ENCODE results near the gene FRMD4B. TPM values are rescaled to one million over a fixed set of nuclear protein-coding genes. Genes with fewer than 3 reads are reported as not detected.

Gene FRMD4B
- total and polyA plus RNA-seq, 2 donors (not counting 3 experiments of a cell fraction or from before 2014, with no cell fraction given) = 66.4 to 89.7 TPM

DNA sequence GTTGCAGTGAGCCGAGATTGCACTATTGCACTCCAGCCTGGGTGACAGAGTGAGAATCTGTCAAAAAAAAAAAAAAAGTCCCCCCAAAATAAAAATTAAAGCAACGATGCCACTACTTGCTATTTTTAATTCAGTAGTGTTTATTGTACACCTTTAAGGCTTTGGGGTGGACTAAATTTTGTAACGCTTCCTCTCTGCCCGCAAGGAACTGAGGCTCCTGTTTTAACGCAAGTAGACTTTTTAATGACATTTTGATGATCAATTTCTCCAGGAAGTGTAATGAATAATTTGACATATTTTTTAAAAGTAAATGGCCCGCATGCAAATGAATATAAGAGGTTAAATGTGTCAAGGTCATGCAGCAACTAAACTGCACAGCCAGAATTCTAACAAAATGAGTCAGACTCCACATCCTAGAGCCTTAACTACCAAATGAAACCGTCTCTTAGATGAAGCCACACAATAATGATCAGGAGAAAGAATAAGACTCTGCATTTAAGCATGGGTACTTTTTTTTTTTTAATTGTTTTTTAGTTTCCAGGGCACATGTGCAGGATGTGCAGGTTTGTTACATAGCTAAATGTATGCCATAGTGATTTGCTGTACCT, 166.7 kb downstream of the FRMD4B start:
- Histone ChIP-seq H4K20me1 (replicated peaks; ENCODE audit: control insufficient read depth, extremely low read depth, insufficient read depth, low read length) (no peaks in the 10 kb centered on the region), H3K79me2 (ENCODE audit: control insufficient read depth, insufficient read depth, low read length) (no peaks in the 10 kb centered on the region), H3K9ac (replicated peaks; ENCODE audit: extremely low read depth, insufficient read depth, low read length) (no peak overlapping the region), H3K4me1 (ENCODE audit: control insufficient read depth, extremely low read depth, insufficient read depth, low read length) (peaks cover 17% of the 10 kb centered on the region), H3K4me3 (replicated peaks in 1 of 3; ENCODE audit: insufficient read depth in 1 of 3, low read depth in 1 of 3, low read length in 3 of 3) (no peak overlapping the region), H3K36me3 (ENCODE audit: control insufficient read depth in 2 of 2, extremely low read depth in 1 of 2, insufficient read depth in 2 of 2, low read length in 2 of 2) (peaks cover 13% of the 10 kb centered on the region in 2 experiments), H3K4me2 (ENCODE audit: insufficient read depth, low read length) (no peak overlapping the region), H3K27ac (ENCODE audit: insufficient read depth, low read depth, low read length) (no peak overlapping the region), H2AFZ (ENCODE audit: low read depth, low read length) (no peak overlapping the region), H3K9me3 (replicated peaks; ENCODE audit: control insufficient read depth, insufficient read depth, low read length) (no peaks in the 10 kb centered on the region), H3K27me3 (ENCODE audit: control insufficient read depth in 2 of 2, insufficient read depth in 2 of 2, low read length in 2 of 2) (no peaks in the 10 kb centered on the region), H3K9me1 (replicated peaks; ENCODE audit: control insufficient read depth, extremely low read depth, insufficient read depth, low read length) (no peaks in the 10 kb centered on the region)
- TF ChIP-seq, protein P1, sequence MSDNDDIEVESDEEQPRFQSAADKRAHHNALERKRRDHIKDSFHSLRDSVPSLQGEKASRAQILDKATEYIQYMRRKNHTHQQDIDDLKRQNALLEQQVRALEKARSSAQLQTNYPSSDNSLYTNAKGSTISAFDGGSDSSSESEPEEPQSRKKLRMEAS (IDR thresholded peaks at IDR 0.05; ENCODE audit: insufficient read depth, insufficient read length) = no peak
- TF ChIP-seq JUN (IDR thresholded peaks at IDR 0.05; ENCODE audit: borderline replicate concordance, insufficient read depth, insufficient read length, low read depth) = peak; percentile 44
- DNase-seq (ENCODE audit: low read depth, low spot score) (peak; percentile 45), FAIRE-seq (peak; percentile 55)
- CTCF ChIA-PET = interaction anchor here (1.3 to 1.5 kb wide), 3 partner anchors 18 to 87 kb away, joined by 4 to 6 read pairs (median 5); no protein-coding TSS in a partner anchor
- dilution Hi-C loops (cut with MboI; ENCODE audit: extremely low pct_ligation_motif_present, low sequenced_read_pairs) = no loop called here
- intact Hi-C loops (cut with micrococcal nuclease) = no loop called here
- POLR2A ChIA-PET = no interaction called here
- BruUV-seq (replicated peaks) = no TSS peak

DNA sequence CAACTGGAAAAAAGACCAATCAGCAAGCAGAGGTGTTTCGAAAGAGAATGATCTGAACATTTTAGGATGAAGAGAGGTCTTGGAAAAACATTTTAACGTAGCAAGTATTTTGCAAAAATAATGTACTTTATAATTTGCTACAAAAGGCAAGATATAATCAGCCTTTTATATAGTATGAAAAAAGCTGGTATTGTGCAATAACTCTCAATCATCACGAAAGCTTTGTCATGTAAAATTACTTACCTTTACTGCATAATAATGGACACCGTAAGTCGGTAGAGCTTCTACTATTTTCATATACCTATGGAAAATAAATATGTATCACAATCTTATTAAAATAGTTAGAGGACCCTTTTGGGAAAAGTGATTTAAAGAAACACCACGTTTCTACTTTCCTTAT, 167.8 kb downstream of the FRMD4B start:
- Histone ChIP-seq H2AFZ (ENCODE audit: low read depth, low read length) (no peak overlapping the region), H3K4me3 (replicated peaks in 1 of 3; ENCODE audit: insufficient read depth in 1 of 3, low read depth in 1 of 3, low read length in 3 of 3) (no peak overlapping the region), H3K9ac (replicated peaks; ENCODE audit: extremely low read depth, insufficient read depth, low read length) (no peak overlapping the region), H3K79me2 (ENCODE audit: control insufficient read depth, insufficient read depth, low read length) (no peaks in the 10 kb centered on the region), H3K9me1 (replicated peaks; ENCODE audit: control insufficient read depth, extremely low read depth, insufficient read depth, low read length) (no peaks in the 10 kb centered on the region), H3K9me3 (replicated peaks; ENCODE audit: control insufficient read depth, insufficient read depth, low read length) (no peaks in the 10 kb centered on the region), H3K27me3 (ENCODE audit: control insufficient read depth in 2 of 2, insufficient read depth in 2 of 2, low read length in 2 of 2) (no peaks in the 10 kb centered on the region), H4K20me1 (replicated peaks; ENCODE audit: control insufficient read depth, extremely low read depth, insufficient read depth, low read length) (no peaks in the 10 kb centered on the region), H3K4me2 (ENCODE audit: insufficient read depth, low read length) (no peak overlapping the region), H3K27ac (ENCODE audit: insufficient read depth, low read depth, low read length) (no peak overlapping the region), H3K4me1 (ENCODE audit: control insufficient read depth, extremely low read depth, insufficient read depth, low read length) (peaks cover 28% of the 10 kb centered on the region), H3K36me3 (ENCODE audit: control insufficient read depth in 2 of 2, extremely low read depth in 1 of 2, insufficient read depth in 2 of 2, low read length in 2 of 2) (peaks cover 11 to 13% of the 10 kb centered on the region in 2 experiments)
- CTCF ChIA-PET = interaction anchor here (1.3 to 1.9 kb wide), 6 partner anchors 12 to 88 kb away, joined by 4 to 6 read pairs (median 4); no protein-coding TSS in a partner anchor
- FAIRE-seq = no peak
- TF ChIP-seq, protein P2, sequence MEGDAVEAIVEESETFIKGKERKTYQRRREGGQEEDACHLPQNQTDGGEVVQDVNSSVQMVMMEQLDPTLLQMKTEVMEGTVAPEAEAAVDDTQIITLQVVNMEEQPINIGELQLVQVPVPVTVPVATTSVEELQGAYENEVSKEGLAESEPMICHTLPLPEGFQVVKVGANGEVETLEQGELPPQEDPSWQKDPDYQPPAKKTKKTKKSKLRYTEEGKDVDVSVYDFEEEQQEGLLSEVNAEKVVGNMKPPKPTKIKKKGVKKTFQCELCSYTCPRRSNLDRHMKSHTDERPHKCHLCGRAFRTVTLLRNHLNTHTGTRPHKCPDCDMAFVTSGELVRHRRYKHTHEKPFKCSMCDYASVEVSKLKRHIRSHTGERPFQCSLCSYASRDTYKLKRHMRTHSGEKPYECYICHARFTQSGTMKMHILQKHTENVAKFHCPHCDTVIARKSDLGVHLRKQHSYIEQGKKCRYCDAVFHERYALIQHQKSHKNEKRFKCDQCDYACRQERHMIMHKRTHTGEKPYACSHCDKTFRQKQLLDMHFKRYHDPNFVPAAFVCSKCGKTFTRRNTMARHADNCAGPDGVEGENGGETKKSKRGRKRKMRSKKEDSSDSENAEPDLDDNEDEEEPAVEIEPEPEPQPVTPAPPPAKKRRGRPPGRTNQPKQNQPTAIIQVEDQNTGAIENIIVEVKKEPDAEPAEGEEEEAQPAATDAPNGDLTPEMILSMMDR (IDR thresholded peaks at IDR 0.05; ENCODE audit: extremely low read depth in 1 of 2, insufficient read depth in 1 of 2, low read depth in 1 of 2, low read length in 2 of 2) = no peak
- no peak for TF ChIP-seq MYC (IDR thresholded peaks at IDR 0.05; ENCODE audit: low read depth, low read length)
- no peak for TF ChIP-seq POLR2A (IDR thresholded peaks at IDR 0.05; ENCODE audit: low read depth, low read length)
- no peak for TF ChIP-seq POLR2AphosphoS5 (IDR thresholded peaks at IDR 0.05; ENCODE audit: insufficient read depth, low read depth, low read length)
- TF ChIP-seq JUN (IDR thresholded peaks at IDR 0.05; ENCODE audit: borderline replicate concordance, insufficient read depth, insufficient read length, low read depth) = no peak
- TF ChIP-seq, protein P1 (IDR thresholded peaks at IDR 0.05; ENCODE audit: insufficient read depth, insufficient read length) = no peak
- TF ChIP-seq EZH2 (IDR thresholded peaks at IDR 0.05; ENCODE audit: borderline replicate concordance, low read depth, low read length, severe bottlenecking) = no peak
- no peak for TF ChIP-seq GATA2 (IDR thresholded peaks at IDR 0.05; ENCODE audit: insufficient read depth, insufficient read length, low read depth, low read length)
- no peak for TF ChIP-seq FOS (IDR thresholded peaks at IDR 0.05; ENCODE audit: borderline replicate concordance, insufficient read depth, low read length)
- POLR2A ChIA-PET = interaction anchor here (0.5 kb wide), 1 partner anchor 40 kb away, joined by 3 read pairs; no protein-coding TSS in a partner anchor
- intact Hi-C loops (cut with micrococcal nuclease) = no loop called here
- BruUV-seq (replicated peaks) = no TSS peak
- dilution Hi-C loops (cut with MboI; ENCODE audit: extremely low pct_ligation_motif_present, low sequenced_read_pairs) = no loop called here
- no peak for DNase-seq (ENCODE audit: low read depth, low spot score)

Measured in endothelial cell of umbilical vein (primary cell).